PC-3 (cell line): ENCODE data around the gene NAGS.

Experiments
- EZH2phosphoT487 ChIP-seq: fragments of 300-600 bp; sonication (generic); IDR thresholded peaks from 2 replicates; pipeline ENCODE4 v1.6.1; 2018; ENCODE audit warnings: mild to moderate bottlenecking, antibody characterized with exemption, low read length, borderline replicate concordance
- TF ChIP-seq, protein P1 (sequence below): fragments of 300-600 bp; sonication (generic); conservative IDR thresholded peaks from 2 replicates; pipeline ENCODE4 v1.5.1; 2017; ENCODE audit warnings: antibody characterized with exemption, low read depth, mild to moderate bottlenecking, low read length

DNA sequence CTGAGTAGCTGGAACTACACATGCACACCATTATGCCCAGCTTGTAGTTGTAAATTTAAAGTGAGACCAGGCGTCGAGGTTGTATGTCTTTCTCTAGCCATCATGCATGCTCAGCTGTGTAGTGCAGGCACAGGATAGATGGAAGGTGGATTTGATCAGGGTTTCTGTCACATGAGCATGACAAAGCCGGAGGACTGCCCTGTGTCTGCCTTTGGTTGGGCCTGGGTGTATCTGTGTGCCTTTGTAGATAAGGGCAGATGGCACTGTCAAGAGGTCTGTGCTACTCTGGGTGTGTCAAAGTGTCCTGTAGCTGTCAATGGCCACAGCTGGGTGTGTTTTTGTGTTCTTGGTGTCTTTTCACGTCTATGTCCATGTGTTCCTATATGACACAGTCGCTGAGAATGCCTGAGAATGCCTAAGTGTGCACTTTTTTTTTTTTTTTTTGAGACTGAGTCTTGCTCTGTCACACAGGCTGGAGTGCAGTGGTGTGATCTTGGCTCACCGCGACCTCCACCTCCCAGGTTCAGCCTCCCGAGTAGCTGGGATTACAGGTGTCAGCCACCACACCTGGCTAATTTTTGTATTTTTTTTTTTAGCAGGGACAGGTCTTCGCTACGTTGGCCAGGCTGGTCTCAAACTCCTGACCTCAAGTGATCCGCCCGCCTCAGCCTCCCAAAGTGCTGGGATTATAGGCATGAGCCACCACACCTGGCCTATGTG is 4.1 kb upstream of the NAGS start:
- TF ChIP-seq, protein P1, sequence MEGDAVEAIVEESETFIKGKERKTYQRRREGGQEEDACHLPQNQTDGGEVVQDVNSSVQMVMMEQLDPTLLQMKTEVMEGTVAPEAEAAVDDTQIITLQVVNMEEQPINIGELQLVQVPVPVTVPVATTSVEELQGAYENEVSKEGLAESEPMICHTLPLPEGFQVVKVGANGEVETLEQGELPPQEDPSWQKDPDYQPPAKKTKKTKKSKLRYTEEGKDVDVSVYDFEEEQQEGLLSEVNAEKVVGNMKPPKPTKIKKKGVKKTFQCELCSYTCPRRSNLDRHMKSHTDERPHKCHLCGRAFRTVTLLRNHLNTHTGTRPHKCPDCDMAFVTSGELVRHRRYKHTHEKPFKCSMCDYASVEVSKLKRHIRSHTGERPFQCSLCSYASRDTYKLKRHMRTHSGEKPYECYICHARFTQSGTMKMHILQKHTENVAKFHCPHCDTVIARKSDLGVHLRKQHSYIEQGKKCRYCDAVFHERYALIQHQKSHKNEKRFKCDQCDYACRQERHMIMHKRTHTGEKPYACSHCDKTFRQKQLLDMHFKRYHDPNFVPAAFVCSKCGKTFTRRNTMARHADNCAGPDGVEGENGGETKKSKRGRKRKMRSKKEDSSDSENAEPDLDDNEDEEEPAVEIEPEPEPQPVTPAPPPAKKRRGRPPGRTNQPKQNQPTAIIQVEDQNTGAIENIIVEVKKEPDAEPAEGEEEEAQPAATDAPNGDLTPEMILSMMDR, result no peak
- TF ChIP-seq EZH2phosphoT487, result no peak
